DOHH2 (cell line): ENCODE measurements around the gene CATSPER4.
A peak's percentile ranks its signal among the peaks of the same experiment; 100 is the strongest.

Experiments used
- EZH2phosphoT487 ChIP-seq: fragments of 200-600 bp; sonication (generic); IDR thresholded peaks from 2 replicates; pipeline ENCODE4 v1.6.1; 2017; ENCODE audit warnings: borderline replicate concordance, mild to moderate bottlenecking, antibody characterized with exemption, low read length, moderate library complexity, mixed read lengths
- TF ChIP-seq, protein P1 (sequence below): fragments of 200-600 bp; sonication (generic); IDR thresholded peaks from one replicate; pipeline ENCODE4 v1.5.1; 2014; ENCODE audit warnings: antibody characterized with exemption, mild to moderate bottlenecking, low read depth, low read length; ENCODE audit not compliant: poor library complexity, severe bottlenecking

DNA sequence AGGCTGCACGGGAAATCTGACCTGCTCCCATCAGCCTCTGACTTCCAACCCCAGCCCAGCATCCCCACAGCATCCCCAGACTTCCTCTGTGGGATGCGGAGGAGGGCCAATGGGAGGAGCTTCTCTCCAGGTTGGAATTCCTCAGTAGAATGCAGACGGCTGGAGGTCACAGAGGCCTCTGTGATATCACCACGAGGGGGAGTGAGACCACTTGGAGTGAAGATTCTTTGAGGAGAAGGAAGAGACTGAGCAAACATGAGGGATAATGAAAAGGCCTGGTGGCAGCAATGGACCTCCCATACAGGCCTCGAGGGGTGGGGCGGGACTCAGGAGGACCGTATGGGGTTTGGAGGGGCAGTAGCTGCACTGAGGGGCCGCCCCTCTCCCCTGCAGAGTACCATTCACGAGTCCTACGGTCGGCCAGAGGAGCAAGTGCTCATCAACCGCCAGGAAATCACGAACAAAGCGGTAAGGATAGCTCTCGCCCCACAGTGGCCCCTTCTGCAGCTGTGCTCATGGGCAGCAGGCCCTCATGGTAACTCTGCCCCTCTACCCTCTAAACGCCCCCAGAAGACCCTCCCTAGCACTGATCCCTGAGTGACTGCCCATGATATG lies at the start of gene CATSPER4:
- TF ChIP-seq, protein P1, sequence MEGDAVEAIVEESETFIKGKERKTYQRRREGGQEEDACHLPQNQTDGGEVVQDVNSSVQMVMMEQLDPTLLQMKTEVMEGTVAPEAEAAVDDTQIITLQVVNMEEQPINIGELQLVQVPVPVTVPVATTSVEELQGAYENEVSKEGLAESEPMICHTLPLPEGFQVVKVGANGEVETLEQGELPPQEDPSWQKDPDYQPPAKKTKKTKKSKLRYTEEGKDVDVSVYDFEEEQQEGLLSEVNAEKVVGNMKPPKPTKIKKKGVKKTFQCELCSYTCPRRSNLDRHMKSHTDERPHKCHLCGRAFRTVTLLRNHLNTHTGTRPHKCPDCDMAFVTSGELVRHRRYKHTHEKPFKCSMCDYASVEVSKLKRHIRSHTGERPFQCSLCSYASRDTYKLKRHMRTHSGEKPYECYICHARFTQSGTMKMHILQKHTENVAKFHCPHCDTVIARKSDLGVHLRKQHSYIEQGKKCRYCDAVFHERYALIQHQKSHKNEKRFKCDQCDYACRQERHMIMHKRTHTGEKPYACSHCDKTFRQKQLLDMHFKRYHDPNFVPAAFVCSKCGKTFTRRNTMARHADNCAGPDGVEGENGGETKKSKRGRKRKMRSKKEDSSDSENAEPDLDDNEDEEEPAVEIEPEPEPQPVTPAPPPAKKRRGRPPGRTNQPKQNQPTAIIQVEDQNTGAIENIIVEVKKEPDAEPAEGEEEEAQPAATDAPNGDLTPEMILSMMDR = peak; percentile 35
- TF ChIP-seq EZH2phosphoT487 = no peak
